Colonic mucosa (tissue), 4 donors: ENCODE measurements around the gene CDK5RAP3. TPM values are rescaled to one million over a fixed set of nuclear protein-coding genes. Genes with fewer than 3 reads are reported as not detected.

Experiments used
- DNase-seq: peaks from one replicate; pipeline ENCODE4 v3.0.0-alpha.2; 2020
- H3K27ac ChIP-seq: fragments of 200-600 bp; one replicate; pipeline ENCODE4 v1.8.0; 2021
- H3K27me3 ChIP-seq: fragments of 200-600 bp; one replicate; pipeline ENCODE4 v1.8.0; 2021
- H3K36me3 ChIP-seq: fragments of 200-600 bp; one replicate; pipeline ENCODE4 v1.8.0; 2021
- H3K4me1 ChIP-seq: fragments of 200-600 bp; one replicate; pipeline ENCODE4 v1.8.0; 2021; ENCODE audit warnings: mild to moderate bottlenecking
- H3K4me3 ChIP-seq: fragments of 200-600 bp; one replicate; pipeline ENCODE4 v1.8.0; 2021
- H3K9ac ChIP-seq, 2 donors: one replicate each; pipeline ENCODE4 v1.7.0; 2013; ENCODE audit warnings: control low read depth in 2 of 2, low read depth in 2 of 2, low read length in 2 of 2
- H3K9me3 ChIP-seq: fragments of 200-600 bp; one replicate; pipeline ENCODE4 v1.8.0; 2021
- intact Hi-C: fragments of 100-400 bp; cut with DNase I; formaldehyde crosslinking; loops from one replicate; pipeline ENCODE4 v1.14.1; 2022
- total RNA-seq, 2 donors: library from RNA; stranded (reverse); fragmentation: NEBNext Ultra II Directional in 1 of 2; extraction: Animal tissue kit (Norgen Biotek cat#: 25700) in 1 of 2; gene quantifications; one replicate each; pipeline ENCODE4 v1.2.1, GENCODE V29; 2021
- TF ChIP-seq, protein P1 (sequence below): fragments of 200-600 bp; IDR thresholded peaks from one replicate; pipeline ENCODE4 v1.8.0; 2022; ENCODE audit warnings: antibody characterized with exemption, mild to moderate bottlenecking
- donor health status: healthy.
- donor health status: DM: no; HTN: no; CAD: no.
- donor health status: DM: no; HTN: no; CAD: no.

Gene CDK5RAP3
- total RNA-seq, 2 donors from 2014 or later, result 131 to 172 TPM

- H3K36me3 ChIP-seq, result no peaks in the 10 kb centered on the region
- no peaks in the 10 kb centered on the region for H3K4me1 ChIP-seq
- H3K4me3 ChIP-seq, result no peak overlapping the region
- TF ChIP-seq, protein P1, sequence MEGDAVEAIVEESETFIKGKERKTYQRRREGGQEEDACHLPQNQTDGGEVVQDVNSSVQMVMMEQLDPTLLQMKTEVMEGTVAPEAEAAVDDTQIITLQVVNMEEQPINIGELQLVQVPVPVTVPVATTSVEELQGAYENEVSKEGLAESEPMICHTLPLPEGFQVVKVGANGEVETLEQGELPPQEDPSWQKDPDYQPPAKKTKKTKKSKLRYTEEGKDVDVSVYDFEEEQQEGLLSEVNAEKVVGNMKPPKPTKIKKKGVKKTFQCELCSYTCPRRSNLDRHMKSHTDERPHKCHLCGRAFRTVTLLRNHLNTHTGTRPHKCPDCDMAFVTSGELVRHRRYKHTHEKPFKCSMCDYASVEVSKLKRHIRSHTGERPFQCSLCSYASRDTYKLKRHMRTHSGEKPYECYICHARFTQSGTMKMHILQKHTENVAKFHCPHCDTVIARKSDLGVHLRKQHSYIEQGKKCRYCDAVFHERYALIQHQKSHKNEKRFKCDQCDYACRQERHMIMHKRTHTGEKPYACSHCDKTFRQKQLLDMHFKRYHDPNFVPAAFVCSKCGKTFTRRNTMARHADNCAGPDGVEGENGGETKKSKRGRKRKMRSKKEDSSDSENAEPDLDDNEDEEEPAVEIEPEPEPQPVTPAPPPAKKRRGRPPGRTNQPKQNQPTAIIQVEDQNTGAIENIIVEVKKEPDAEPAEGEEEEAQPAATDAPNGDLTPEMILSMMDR, result no peak
- H3K9me3 ChIP-seq, result no peaks in the 10 kb centered on the region
- intact Hi-C loops, result no loop called here
- H3K9ac ChIP-seq, result no peak overlapping the region
- peak overlapping the region; percentile 50 for H3K27ac ChIP-seq
- no peak for DNase-seq
- H3K27me3 ChIP-seq, result no peaks in the 10 kb centered on the region
Measured at GRCh38 chr17:48002916-48003416, 32.1 kb downstream of the CDK5RAP3 start.

DNA sequence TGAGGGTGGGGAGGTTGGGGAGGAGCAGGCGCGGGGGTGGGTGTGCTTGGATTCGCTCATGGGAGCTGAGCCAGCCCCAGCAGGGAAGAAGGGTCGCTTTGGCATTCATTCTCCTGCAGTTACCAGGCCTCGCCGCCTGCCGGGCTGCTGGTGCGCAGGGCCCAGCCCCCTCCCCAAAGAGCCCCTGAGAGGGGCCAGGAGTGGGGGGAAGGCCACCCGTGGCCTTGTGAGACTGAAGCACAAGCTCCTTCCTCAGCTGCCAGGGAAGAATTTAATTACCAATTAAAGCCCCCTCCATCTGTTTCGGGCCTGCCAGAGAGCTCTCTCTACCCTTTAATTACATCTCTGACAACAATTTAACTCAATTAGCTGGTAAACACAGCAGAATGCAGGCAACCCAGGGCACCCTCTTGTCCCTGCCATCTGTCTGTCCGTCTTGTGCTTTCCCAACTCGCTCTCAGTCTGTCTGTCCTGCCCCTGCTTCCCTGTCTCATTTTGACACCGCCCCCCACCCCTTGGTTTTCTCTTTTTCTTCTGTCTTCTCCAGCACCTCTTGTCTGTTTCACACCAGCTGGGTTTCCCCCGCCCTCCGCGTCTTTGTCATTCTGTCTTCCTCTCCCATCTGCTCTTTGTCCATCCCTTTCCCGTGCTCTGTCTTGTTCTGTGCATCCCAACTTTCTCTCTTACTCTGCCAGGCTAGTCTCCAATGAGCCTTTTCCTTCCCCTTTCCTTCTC lies 32.7 kb downstream of the CDK5RAP3 start:
- Histone ChIP-seq H3K27ac (no peak overlapping the region), H3K4me1 (no peaks in the 10 kb centered on the region), H3K9me3 (no peaks in the 10 kb centered on the region), H3K4me3 (no peak overlapping the region), H3K9ac (no peak overlapping the region), H3K27me3 (no peaks in the 10 kb centered on the region), H3K36me3 (no peaks in the 10 kb centered on the region)
- TF ChIP-seq, protein P1, result no peak
- DNase-seq, result no peak
- intact Hi-C loops, result no loop called here

- Histone ChIP-seq H3K9ac (no peak overlapping the region), H3K9me3 (no peaks in the 10 kb centered on the region), H3K4me1 (no peaks in the 10 kb centered on the region), H3K27ac (no peak overlapping the region), H3K36me3 (no peaks in the 10 kb centered on the region), H3K27me3 (no peaks in the 10 kb centered on the region), H3K4me3 (no peak overlapping the region)
- intact Hi-C loops, result no loop called here
- DNase-seq, result no peak
- TF ChIP-seq, protein P1, result no peak
Measured at GRCh38 chr17:48004983-48005382, 34.1 kb downstream of the CDK5RAP3 start.

DNA sequence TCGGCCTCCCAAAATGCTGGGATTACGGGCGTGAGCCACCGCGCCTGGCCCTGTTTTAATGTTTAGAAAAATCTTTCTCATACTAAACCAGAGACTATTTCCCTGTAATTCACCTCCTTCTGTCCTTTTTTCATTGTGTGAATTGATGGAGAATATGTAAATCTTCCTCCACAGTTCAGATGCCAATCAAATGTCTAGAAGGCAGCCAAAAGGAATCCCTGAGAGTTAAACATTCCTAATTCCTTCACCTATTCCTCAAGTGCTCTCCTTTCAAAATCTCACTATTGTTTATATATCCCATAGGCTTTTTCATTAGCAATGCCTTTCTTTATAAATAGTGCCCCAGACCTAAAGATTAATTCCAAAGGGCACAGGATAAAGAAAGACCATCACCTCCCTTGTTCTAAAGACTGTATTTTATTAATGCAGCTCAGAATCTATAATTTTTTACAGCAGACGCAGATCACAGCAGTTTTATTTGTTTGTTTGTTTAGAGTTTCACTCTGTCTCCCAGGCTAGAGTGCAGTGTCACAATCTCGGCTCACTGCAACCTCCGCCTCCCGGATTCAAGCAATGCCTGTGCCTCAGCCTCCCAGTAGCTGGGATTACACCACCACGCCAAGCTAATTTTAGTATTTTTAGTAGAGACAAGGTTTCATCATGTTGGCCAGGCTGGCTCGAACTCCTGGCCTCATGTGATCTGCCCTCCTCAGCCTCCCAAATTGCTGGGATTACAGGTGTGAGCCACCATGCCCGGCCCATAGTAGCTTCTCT lies 36.2 kb downstream of the CDK5RAP3 start:
- intact Hi-C loops, result no loop called here
- Histone ChIP-seq H3K9me3 (no peaks in the 10 kb centered on the region), H3K36me3 (no peaks in the 10 kb centered on the region), H3K27me3 (peaks cover 10% of the 10 kb centered on the region), H3K9ac (no peak overlapping the region), H3K4me3 (no peak overlapping the region), H3K4me1 (peaks cover 5% of the 10 kb centered on the region), H3K27ac (no peak overlapping the region)
- DNase-seq, result no peak
- TF ChIP-seq, protein P1, result no peak

DNA sequence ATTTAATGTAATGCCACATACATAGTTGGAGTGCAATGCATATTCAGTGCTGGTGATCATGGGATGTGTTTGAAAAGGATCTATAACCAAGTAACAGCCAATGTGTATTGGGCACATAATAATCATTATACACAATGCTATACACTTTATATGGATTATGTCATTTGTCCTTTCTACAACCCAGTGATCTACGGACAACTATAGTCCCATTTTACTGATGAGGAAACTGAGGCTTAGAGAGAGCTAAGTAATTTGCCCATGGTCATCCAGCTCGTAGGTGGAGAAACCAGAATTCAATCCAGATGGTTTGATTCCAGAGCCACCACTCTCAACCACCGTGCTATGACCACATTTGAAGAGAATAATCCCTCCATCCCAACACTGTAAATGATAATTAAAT lies 39.3 kb downstream of the CDK5RAP3 start:
- no peaks in the 10 kb centered on the region for H3K9me3 ChIP-seq
- peaks cover 15% of the 10 kb centered on the region for H3K27me3 ChIP-seq
- no peaks in the 10 kb centered on the region for H3K36me3 ChIP-seq
- no peak for DNase-seq
- no peak overlapping the region for H3K27ac ChIP-seq
- no peak overlapping the region for H3K4me3 ChIP-seq
- H3K9ac ChIP-seq, result no peak overlapping the region
- intact Hi-C loops, result no loop called here
- TF ChIP-seq, protein P1, result no peak
- H3K4me1 ChIP-seq, result peaks cover 5% of the 10 kb centered on the region
